ENCODE data around the gene MYZAP.

- TF ChIP-seq FOXP1 (CRISPR knock-in tag; IDR thresholded peaks at IDR 0.05; ENCODE audit: borderline replicate concordance) (no peak), KAT7 (CRISPR knock-in tag; IDR thresholded peaks at IDR 0.05; ENCODE audit: borderline replicate concordance) (no peak), ELF4 (CRISPR knock-in tag; IDR thresholded peaks at IDR 0.05; ENCODE audit: low read depth) (no peak), ZNF121 (CRISPR knock-in tag; IDR thresholded peaks at IDR 0.05) (no peak)
- TF ChIP-seq, protein P1, sequence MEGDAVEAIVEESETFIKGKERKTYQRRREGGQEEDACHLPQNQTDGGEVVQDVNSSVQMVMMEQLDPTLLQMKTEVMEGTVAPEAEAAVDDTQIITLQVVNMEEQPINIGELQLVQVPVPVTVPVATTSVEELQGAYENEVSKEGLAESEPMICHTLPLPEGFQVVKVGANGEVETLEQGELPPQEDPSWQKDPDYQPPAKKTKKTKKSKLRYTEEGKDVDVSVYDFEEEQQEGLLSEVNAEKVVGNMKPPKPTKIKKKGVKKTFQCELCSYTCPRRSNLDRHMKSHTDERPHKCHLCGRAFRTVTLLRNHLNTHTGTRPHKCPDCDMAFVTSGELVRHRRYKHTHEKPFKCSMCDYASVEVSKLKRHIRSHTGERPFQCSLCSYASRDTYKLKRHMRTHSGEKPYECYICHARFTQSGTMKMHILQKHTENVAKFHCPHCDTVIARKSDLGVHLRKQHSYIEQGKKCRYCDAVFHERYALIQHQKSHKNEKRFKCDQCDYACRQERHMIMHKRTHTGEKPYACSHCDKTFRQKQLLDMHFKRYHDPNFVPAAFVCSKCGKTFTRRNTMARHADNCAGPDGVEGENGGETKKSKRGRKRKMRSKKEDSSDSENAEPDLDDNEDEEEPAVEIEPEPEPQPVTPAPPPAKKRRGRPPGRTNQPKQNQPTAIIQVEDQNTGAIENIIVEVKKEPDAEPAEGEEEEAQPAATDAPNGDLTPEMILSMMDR (IDR thresholded peaks at IDR 0.05) = no peak
These were observed 116.3 kb downstream of the MYZAP start for GRCh38 chr15:57708047-57708446.
